RWPE2 (cell line): Measurements from ENCODE around the gene MYL10.
"Not testable (repeated sequence)": the region's sequence is repeated elsewhere in the genome, so short reads cannot be mapped to it uniquely, and the experiment has no call there.

ENCODE experiments used
- ATAC-seq: fragments of 200-7000 bp; cut with Tn5 transposase; 3 replicates; pipeline ENCODE4 v1.9.1; 2021; ENCODE audit warnings: low read depth
- DNase-seq: peaks from one replicate; pipeline ENCODE4 v3.0.0-alpha.2; 2020; ENCODE audit warnings: low spot score
- H3K27ac ChIP-seq: fragments of 450-650 bp; 2 replicates; pipeline ENCODE4 v1.5.1; 2017; ENCODE audit warnings: mild to moderate bottlenecking; ENCODE audit not compliant: poor library complexity, severe bottlenecking
- H3K27me3 ChIP-seq: fragments of 250-450 bp; sonication (Bioruptor Pico); 2 replicates; pipeline ENCODE4 v1.5.1; 2021; ENCODE audit warnings: mild to moderate bottlenecking, moderate library complexity; ENCODE audit not compliant: insufficient read depth, poor library complexity, severe bottlenecking
- H3K36me3 ChIP-seq: fragments of 250-450 bp; sonication (Bioruptor Pico); 2 replicates; pipeline ENCODE4 v1.5.1; 2020; ENCODE audit warnings: low read depth, mild to moderate bottlenecking, moderate library complexity
- H3K4me1 ChIP-seq: fragments of 250-450 bp; sonication (Bioruptor Pico); 2 replicates; pipeline ENCODE4 v1.5.1; 2021; ENCODE audit warnings: mild to moderate bottlenecking, moderate library complexity; ENCODE audit not compliant: insufficient read depth, poor library complexity, severe bottlenecking
- H3K4me3 ChIP-seq: fragments of 250-450 bp; sonication (Bioruptor Pico); 2 replicates; pipeline ENCODE4 v1.5.1; 2021; ENCODE audit warnings: mild to moderate bottlenecking, moderate library complexity; ENCODE audit not compliant: severe bottlenecking
- H3K9me3 ChIP-seq: fragments of 250-450 bp; sonication (Bioruptor Pico); 2 replicates; pipeline ENCODE4 v1.5.1; 2021; ENCODE audit warnings: mild to moderate bottlenecking, moderate library complexity; ENCODE audit not compliant: severe bottlenecking
- TF ChIP-seq, protein P1 (sequence below): fragments of 450-650 bp; IDR thresholded peaks from one replicate; pipeline ENCODE4 v1.5.1; 2017; ENCODE audit warnings: mild to moderate bottlenecking, moderate library complexity; ENCODE audit not compliant: poor library complexity, severe bottlenecking

The MYL10 gene

GRCh38 chr7:101605611-101606497 is 23.2 kb downstream of the MYL10 start:
- H3K27ac ChIP-seq, result no peak overlapping the region
- H3K27me3 ChIP-seq, result no peaks in the 10 kb centered on the region
- H3K36me3 ChIP-seq, result no peaks in the 10 kb centered on the region
- TF ChIP-seq, protein P1, sequence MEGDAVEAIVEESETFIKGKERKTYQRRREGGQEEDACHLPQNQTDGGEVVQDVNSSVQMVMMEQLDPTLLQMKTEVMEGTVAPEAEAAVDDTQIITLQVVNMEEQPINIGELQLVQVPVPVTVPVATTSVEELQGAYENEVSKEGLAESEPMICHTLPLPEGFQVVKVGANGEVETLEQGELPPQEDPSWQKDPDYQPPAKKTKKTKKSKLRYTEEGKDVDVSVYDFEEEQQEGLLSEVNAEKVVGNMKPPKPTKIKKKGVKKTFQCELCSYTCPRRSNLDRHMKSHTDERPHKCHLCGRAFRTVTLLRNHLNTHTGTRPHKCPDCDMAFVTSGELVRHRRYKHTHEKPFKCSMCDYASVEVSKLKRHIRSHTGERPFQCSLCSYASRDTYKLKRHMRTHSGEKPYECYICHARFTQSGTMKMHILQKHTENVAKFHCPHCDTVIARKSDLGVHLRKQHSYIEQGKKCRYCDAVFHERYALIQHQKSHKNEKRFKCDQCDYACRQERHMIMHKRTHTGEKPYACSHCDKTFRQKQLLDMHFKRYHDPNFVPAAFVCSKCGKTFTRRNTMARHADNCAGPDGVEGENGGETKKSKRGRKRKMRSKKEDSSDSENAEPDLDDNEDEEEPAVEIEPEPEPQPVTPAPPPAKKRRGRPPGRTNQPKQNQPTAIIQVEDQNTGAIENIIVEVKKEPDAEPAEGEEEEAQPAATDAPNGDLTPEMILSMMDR, result no peak
- no peak for ATAC-seq
- no peaks in the 10 kb centered on the region for H3K9me3 ChIP-seq
- DNase-seq, result no peak
- no peak overlapping the region for H3K4me3 ChIP-seq
- peaks cover 3% of the 10 kb centered on the region for H3K4me1 ChIP-seq

DNA sequence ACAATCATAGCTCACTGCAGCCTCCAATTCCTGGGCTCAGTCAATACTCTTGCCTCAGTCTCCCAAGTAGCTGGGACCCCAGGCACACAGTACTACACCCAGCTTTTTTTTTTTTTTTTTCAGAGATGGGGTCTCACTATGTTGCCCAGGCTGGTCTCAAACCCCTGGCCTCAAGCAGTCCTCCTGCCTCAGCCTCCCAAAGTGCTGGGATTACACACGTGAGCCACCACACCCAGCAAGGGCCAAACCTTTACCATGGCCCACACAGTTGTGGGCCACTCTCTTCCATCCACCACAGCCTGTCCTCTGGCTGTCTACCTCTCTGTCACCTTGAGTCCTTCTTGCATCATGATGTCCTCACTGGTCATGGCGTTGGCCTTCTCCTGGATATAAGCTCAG is 24.2 kb downstream of the MYL10 start:
- H3K9me3 ChIP-seq, H3K4me3 ChIP-seq, ATAC-seq, DNase-seq, H3K27me3 ChIP-seq, H3K36me3 ChIP-seq, H3K4me1 ChIP-seq, H3K27ac ChIP-seq: not testable (repeated sequence)

DNA sequence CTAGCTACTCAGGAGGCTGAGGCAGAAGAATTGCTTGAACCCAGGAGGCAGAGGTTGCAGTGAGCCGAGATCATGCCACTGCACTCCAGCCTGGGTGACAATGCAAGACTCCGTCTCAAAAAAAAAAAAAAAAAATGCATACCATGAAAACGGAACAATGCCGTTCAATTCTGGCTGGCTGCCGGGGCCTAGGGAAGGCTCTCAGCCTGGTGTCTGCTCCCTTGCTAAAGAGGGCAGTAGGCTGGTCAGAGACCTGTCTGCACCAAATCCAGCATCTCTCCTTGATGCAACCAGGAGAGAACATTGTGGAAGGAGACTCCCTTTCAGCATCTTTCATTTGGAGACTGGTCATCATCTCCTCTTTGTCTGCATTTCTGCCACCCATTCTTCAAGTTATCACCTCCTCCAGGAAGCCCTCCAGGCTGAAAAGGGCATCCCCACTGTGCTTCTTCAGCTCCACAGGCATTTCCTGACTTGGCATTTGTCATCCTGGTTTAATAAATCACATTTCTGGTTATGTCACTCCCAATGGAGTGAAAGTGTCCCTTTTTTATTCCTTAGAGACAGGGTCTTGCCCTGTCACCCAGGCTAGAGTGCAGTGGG is 24.7 kb downstream of the MYL10 start:
- no peak overlapping the region for H3K4me3 ChIP-seq
- no peak overlapping the region for H3K27ac ChIP-seq
- H3K9me3 ChIP-seq, result no peaks in the 10 kb centered on the region
- H3K4me1 ChIP-seq, result peaks cover 3% of the 10 kb centered on the region
- no peaks in the 10 kb centered on the region for H3K27me3 ChIP-seq
- H3K36me3 ChIP-seq, result no peaks in the 10 kb centered on the region
- no peak for ATAC-seq
- TF ChIP-seq, protein P1, result no peak
- no peak for DNase-seq

DNA sequence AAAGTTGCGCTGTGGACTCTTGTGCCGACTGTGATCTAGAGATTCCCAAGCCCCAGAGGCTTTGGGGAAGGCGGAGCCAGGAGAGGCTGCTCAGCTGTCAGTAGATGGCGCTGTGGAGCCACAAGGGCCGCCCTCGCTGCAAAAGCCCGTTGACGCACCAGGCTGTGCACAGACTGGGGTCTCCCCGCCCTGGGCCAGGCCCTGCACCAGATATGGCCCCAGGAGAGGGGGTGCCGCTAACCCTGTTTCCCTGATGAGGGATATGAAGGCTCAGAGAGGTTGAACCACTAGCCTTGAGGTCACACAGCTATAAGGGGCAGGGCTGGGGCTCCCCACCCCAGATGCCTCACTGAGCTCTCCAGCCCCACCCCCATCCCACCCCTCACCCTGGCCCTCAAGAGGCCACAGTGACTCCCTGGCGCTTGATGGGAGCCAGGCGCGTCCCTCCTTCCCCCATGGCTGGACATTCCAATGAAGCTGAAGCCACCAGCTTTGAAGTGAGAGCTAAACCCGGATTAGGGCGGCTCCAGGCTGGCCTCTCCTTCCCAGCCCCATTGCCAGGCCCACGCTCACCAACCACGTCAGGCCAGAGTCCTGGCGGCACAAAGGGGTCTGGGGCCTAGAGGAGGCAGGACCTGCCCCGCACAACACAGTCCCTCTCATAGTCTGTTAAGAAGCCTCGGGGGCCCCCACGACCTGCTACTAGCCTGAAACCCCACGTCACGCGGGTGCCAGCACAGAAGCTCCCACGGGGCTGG is 26.4 kb downstream of the MYL10 start:
- no peaks in the 10 kb centered on the region for H3K36me3 ChIP-seq
- H3K27ac ChIP-seq, result no peak overlapping the region
- no peaks in the 10 kb centered on the region for H3K9me3 ChIP-seq
- no peaks in the 10 kb centered on the region for H3K27me3 ChIP-seq
- ATAC-seq (peak; percentile 85), DNase-seq (no peak)
- TF ChIP-seq, protein P1, result peak; percentile 93
- no peak overlapping the region for H3K4me3 ChIP-seq
- peaks cover 6% of the 10 kb centered on the region for H3K4me1 ChIP-seq

GRCh38 chr7:101602082-101602481 is 27.0 kb downstream of the MYL10 start:
- peaks cover 6% of the 10 kb centered on the region for H3K4me1 ChIP-seq
- no peaks in the 10 kb centered on the region for H3K27me3 ChIP-seq
- H3K27ac ChIP-seq, result no peak overlapping the region
- no peak overlapping the region for H3K4me3 ChIP-seq
- H3K9me3 ChIP-seq, result no peaks in the 10 kb centered on the region
- ATAC-seq (no peak), DNase-seq (no peak)
- TF ChIP-seq, protein P1, result no peak
- no peaks in the 10 kb centered on the region for H3K36me3 ChIP-seq
